ENCODE measurements around the gene MMP23B. TPM values are rescaled to one million over a fixed set of nuclear protein-coding genes. Genes with fewer than 3 reads are reported as not detected.

The MMP23B gene
- total RNA-seq, 6 experiments from 2014 or later: 0.75 to 4.0 (median 2.3) TPM

DNA sequence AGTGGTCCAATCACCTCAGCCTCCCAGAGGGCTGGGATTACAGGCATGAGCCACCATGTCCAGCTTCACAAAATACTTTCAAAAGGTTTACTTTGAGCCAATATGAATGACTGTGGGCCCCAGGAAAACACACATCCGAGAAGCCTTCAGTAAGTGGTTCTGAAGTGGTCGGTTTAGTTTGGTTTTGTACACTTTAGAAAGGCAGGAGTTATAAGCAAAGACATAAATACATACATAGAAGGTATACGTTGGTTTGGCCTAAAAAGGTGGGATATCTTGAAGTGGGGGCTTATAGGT, 19.9 kb upstream of the MMP23B start:
- WGBS (ENCODE audit: insufficient coverage, low coverage, low lambda C conversion rate, missing lambda C conversion rate): 76% methylated on average over 2 of the region's 3 CpGs
- no peak for ATAC-seq

DNA sequence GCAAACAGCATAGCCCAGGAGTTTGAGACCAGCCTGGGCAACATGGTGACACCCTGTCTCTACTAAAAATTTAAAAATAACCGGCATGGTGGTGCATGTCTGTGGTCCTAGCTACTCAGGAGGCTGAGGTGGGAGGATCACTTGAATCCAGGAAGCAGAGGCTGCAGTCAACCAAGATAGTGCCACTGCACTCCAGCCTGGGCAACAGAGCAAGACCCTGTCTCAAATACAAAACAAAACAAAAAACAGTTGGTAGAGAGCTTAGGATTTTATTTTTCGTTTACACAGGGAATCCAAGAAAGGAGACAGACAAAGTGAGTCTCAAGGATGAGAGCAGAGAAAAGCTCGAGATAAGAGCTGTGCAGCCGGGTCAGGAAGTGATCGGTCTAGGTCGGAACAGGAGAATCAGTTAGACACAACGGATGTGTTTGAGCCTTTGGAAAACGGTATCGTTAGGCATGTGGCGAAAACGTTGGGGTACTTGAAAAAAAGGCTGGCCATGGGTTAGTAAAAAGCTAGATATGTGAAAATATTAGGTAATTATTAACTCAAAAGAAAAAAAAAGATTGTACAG, 18.4 kb upstream of the MMP23B start:
- 61% methylated on average over 11 of the region's 11 CpGs for WGBS (ENCODE audit: insufficient coverage, low coverage, low lambda C conversion rate, missing lambda C conversion rate)
- TF ChIP-seq, protein P1, sequence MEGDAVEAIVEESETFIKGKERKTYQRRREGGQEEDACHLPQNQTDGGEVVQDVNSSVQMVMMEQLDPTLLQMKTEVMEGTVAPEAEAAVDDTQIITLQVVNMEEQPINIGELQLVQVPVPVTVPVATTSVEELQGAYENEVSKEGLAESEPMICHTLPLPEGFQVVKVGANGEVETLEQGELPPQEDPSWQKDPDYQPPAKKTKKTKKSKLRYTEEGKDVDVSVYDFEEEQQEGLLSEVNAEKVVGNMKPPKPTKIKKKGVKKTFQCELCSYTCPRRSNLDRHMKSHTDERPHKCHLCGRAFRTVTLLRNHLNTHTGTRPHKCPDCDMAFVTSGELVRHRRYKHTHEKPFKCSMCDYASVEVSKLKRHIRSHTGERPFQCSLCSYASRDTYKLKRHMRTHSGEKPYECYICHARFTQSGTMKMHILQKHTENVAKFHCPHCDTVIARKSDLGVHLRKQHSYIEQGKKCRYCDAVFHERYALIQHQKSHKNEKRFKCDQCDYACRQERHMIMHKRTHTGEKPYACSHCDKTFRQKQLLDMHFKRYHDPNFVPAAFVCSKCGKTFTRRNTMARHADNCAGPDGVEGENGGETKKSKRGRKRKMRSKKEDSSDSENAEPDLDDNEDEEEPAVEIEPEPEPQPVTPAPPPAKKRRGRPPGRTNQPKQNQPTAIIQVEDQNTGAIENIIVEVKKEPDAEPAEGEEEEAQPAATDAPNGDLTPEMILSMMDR (IDR thresholded peaks at IDR 0.05): no peak
- no peak for TF ChIP-seq POLR2A (IDR thresholded peaks at IDR 0.05)
- DNase-seq (no peak), ATAC-seq (no peak)
- Histone ChIP-seq H3K27me3 (no peaks in the 10 kb centered on the region), H3K36me3 (no peaks in the 10 kb centered on the region), H3K4me1 (peaks cover 0 to 37% (median 13%) of the 10 kb centered on the region in 4 donors), H3K27ac (peak overlapping the region in 1 of 3 donors; percentile 95), H3K4me3 (peak overlapping the region in 1 of 3 donors; percentile 83), H3K9me3 (no peaks in the 10 kb centered on the region)
- intact Hi-C loops (cut with DNase I): no loop called here

More for the DNA sequence above, 19.9 kb upstream of the MMP23B start:
- Histone ChIP-seq H3K27ac (no peak overlapping the region), H3K4me3 (no peak overlapping the region), H3K9me3 (no peaks in the 10 kb centered on the region), H3K27me3 (no peaks in the 10 kb centered on the region), H3K4me1 (peaks cover 0 to 32% (median 11%) of the 10 kb centered on the region in 4 donors), H3K36me3 (no peaks in the 10 kb centered on the region)
- intact Hi-C loops (cut with DNase I): no loop called here
- DNase-seq: no peak
- TF ChIP-seq, protein P1 (IDR thresholded peaks at IDR 0.05): no peak
- TF ChIP-seq POLR2A (IDR thresholded peaks at IDR 0.05): no peak

DNA sequence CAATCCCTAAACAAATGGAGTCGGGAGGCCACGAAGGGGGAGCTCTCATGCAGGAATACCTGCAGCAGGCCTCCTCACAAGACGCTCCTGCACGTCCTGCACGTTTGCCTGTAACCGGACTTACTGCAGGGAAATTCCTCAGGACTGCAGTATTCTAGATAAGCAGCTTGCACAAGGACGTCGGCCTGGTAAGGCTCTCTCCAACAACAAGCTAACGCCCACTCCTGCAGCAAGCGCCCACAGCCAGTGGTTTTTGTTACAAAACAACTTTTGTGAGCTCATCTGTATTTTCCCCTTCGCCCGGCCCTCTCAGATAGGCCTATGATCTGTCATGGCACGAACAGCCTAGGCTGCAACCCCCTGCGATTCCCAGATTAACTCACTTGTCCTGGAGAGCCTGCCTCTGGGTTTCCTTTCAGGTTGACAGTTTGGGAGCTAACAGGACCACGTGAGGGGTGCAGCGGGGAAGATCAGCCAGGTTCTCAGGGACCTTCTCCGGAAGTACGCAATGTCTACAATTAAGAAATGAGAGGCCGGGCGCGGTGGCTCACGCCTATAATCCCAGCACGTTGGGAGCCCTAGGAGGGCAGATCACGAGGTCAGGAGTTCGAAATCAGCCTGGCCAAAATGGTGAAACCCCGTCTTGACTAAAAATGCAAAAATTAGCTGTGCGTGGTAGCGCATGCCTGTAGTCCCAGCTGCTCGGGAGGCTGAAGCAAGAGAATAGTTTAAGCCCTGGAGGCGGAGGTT, 17.6 kb upstream of the MMP23B start:
- Histone ChIP-seq H3K4me3 (peak overlapping the region; percentile 83 to 100 (median 99)), H3K36me3 (no peaks in the 10 kb centered on the region), H3K27me3 (no peaks in the 10 kb centered on the region), H3K4me1 (peaks cover 0 to 37% (median 13%) of the 10 kb centered on the region in 4 donors), H3K27ac (peak overlapping the region in 2 of 3 donors; percentile 95 to 100), H3K9me3 (no peaks in the 10 kb centered on the region)
- TF ChIP-seq, protein P1 (IDR thresholded peaks at IDR 0.05): no peak
- TF ChIP-seq POLR2A (IDR thresholded peaks at IDR 0.05): no peak
- DNase-seq (peak in 2 of 3 donors; percentile 47 to 68), ATAC-seq (peak in 3 of 4 donors; percentile 6 to 15 (median 14))
- 5% methylated on average over 24 of the region's 30 CpGs for WGBS (ENCODE audit: insufficient coverage, low coverage, low lambda C conversion rate, missing lambda C conversion rate)
- intact Hi-C loops (cut with DNase I): no loop called here

DNA sequence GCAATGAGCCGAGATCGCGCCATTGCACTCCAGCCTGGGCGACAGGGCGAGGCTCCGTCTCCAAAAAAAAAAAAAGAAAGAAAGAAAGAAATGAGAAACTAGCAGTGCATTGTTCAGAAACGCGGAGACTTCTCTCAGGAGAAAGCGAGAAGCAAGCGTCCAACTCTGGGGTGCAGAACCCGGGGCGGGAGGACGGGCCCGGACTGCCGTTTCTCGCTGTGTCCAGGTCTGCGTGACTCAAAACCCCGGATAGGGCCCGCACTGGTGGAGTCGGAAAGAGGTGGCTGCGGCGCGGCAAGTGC, 17.1 kb upstream of the MMP23B start:
- no peak for TF ChIP-seq POLR2A (IDR thresholded peaks at IDR 0.05)
- TF ChIP-seq, protein P1 (IDR thresholded peaks at IDR 0.05): no peak
- H3K4me1 ChIP-seq: peaks cover 0 to 37% (median 13%) of the 10 kb centered on the region in 4 donors
- H3K36me3 ChIP-seq: no peaks in the 10 kb centered on the region
- intact Hi-C loops (cut with DNase I): no loop called here
- WGBS (ENCODE audit: insufficient coverage, low coverage, low lambda C conversion rate, missing lambda C conversion rate): 0% methylated on average over 7 of the region's 23 CpGs
- ATAC-seq (no peak), DNase-seq (no peak)
- peak overlapping the region; percentile 83 to 100 (median 99) for H3K4me3 ChIP-seq
- peak overlapping the region; percentile 95 to 100 (median 99) for H3K27ac ChIP-seq
- H3K27me3 ChIP-seq: no peaks in the 10 kb centered on the region
- H3K9me3 ChIP-seq: no peaks in the 10 kb centered on the region

Data from right lobe of liver (tissue), 6 donors.